ENCODE measurements around the gene PARD3B. TPM values are rescaled to one million over a fixed set of nuclear protein-coding genes. Genes with fewer than 3 reads are reported as not detected.

Gene PARD3B
- polyA plus RNA-seq, 3 donors, result not detected

- no CpG with 5 or more reads among the region's 2 CpGs for WGBS (ENCODE audit: insufficient coverage)
- intact Hi-C loops (cut with micrococcal nuclease), result no loop called here
These were observed 713.8 kb downstream of the PARD3B start for GRCh38 chr2:205259121-205259520.

GRCh38 chr2:205261516-205262020 lies 716.3 kb downstream of the PARD3B start:
- H3K79me2 ChIP-seq (ENCODE audit: insufficient read depth, low read length), result no peaks in the 10 kb centered on the region
- Mint-ChIP-seq H3K9me3 (peaks cover 0 to 2% (median 0%) of the 10 kb centered on the region in 7 donors), H3K4me3 (no peak overlapping the region), H3K27me3 (ENCODE audit: low read depth in 3 of 3) (no peaks in the 10 kb centered on the region), H3K27ac (no peak overlapping the region), H3K36me3 (no peaks in the 10 kb centered on the region), H3K4me1 (no peaks in the 10 kb centered on the region)
- H3K27me3 ChIP-seq (ENCODE audit: control insufficient read depth in 2 of 2, insufficient read depth in 2 of 2, low read length in 2 of 2), result no peaks in the 10 kb centered on the region
- no peaks in the 10 kb centered on the region for H3K9me3 ChIP-seq (replicated peaks in 1 of 2; ENCODE audit: control insufficient read depth in 1 of 2, insufficient read depth in 1 of 2, low read length in 2 of 2)
- intact Hi-C loops (cut with micrococcal nuclease), result no loop called here
- no peak overlapping the region for H3K27ac ChIP-seq (ENCODE audit: low read depth in 1 of 2, low read length in 2 of 2)
- no CpG with 5 or more reads among the region's 1 CpG for WGBS (ENCODE audit: insufficient coverage)
- no peak overlapping the region for H2AFZ ChIP-seq (ENCODE audit: insufficient read depth, low read depth, low read length, poor library complexity, severe bottlenecking)
- no peak overlapping the region for H3K4me3 ChIP-seq (replicated peaks in 1 of 3; ENCODE audit: low read depth in 2 of 3, low read length in 3 of 3)
- H3K4me2 ChIP-seq (replicated peaks; ENCODE audit: extremely low read depth, low read length, poor library complexity, severe bottlenecking), result no peak overlapping the region
- no peak for TF ChIP-seq CTCF (IDR thresholded peaks at IDR 0.05)
- H3K36me3 ChIP-seq (replicated peaks in 1 of 2; ENCODE audit: control insufficient read depth in 1 of 2, insufficient read depth in 2 of 2, low read length in 2 of 2), result no peaks in the 10 kb centered on the region
- no peaks in the 10 kb centered on the region for H3K4me1 ChIP-seq (ENCODE audit: control insufficient read depth in 1 of 2, insufficient read depth in 2 of 2, low read length in 2 of 2)
- H3K9ac ChIP-seq (ENCODE audit: insufficient read depth, low read length, poor library complexity, severe bottlenecking), result no peak overlapping the region
- no peak for DNase-seq
- no peaks in the 10 kb centered on the region for H4K20me1 ChIP-seq (ENCODE audit: insufficient read depth, low read length)

More at GRCh38 chr2:205259121-205259520, 713.8 kb downstream of the PARD3B start:
- no peak for DNase-seq
- Mint-ChIP-seq H3K4me1 (no peaks in the 10 kb centered on the region), H3K4me3 (no peak overlapping the region), H3K9me3 (peaks cover 0 to 4% (median 2%) of the 10 kb centered on the region in 7 donors), H3K27me3 (ENCODE audit: low read depth in 3 of 3) (no peaks in the 10 kb centered on the region), H3K36me3 (no peaks in the 10 kb centered on the region), H3K27ac (no peak overlapping the region)
- no peaks in the 10 kb centered on the region for H3K79me2 ChIP-seq (ENCODE audit: insufficient read depth, low read length)
- H3K27me3 ChIP-seq (ENCODE audit: control insufficient read depth in 2 of 2, insufficient read depth in 2 of 2, low read length in 2 of 2), result no peaks in the 10 kb centered on the region
- no peaks in the 10 kb centered on the region for H3K36me3 ChIP-seq (replicated peaks in 1 of 2; ENCODE audit: control insufficient read depth in 1 of 2, insufficient read depth in 2 of 2, low read length in 2 of 2)
- H3K9ac ChIP-seq (ENCODE audit: insufficient read depth, low read length, poor library complexity, severe bottlenecking), result no peak overlapping the region
- no peaks in the 10 kb centered on the region for H4K20me1 ChIP-seq (ENCODE audit: insufficient read depth, low read length)
- no peak overlapping the region for H3K4me2 ChIP-seq (replicated peaks; ENCODE audit: extremely low read depth, low read length, poor library complexity, severe bottlenecking)
- no peaks in the 10 kb centered on the region for H3K4me1 ChIP-seq (ENCODE audit: control insufficient read depth in 1 of 2, insufficient read depth in 2 of 2, low read length in 2 of 2)
- no peak for TF ChIP-seq CTCF (IDR thresholded peaks at IDR 0.05)
- peaks cover 0 to 3% of the 10 kb centered on the region in 2 donors for H3K9me3 ChIP-seq (replicated peaks in 1 of 2; ENCODE audit: control insufficient read depth in 1 of 2, insufficient read depth in 1 of 2, low read length in 2 of 2)
- no peak overlapping the region for H3K27ac ChIP-seq (ENCODE audit: low read depth in 1 of 2, low read length in 2 of 2)
- H3K4me3 ChIP-seq (replicated peaks in 1 of 3; ENCODE audit: low read depth in 2 of 3, low read length in 3 of 3), result no peak overlapping the region
- H2AFZ ChIP-seq (ENCODE audit: insufficient read depth, low read depth, low read length, poor library complexity, severe bottlenecking), result no peak overlapping the region

Data from CD14-positive monocyte (primary cell).